ENCODE measurements around the gene PRKCA.

- no peak for TF ChIP-seq CTCF (IDR thresholded peaks at IDR 0.05)
- no peak for TF ChIP-seq POLR2AphosphoS5 (IDR thresholded peaks at IDR 0.05)
These were observed 98.3 kb downstream of the PRKCA start for GRCh38 chr17:66400698-66401097.

Measured in prostate gland (tissue), 2 donors.